ENCODE results near the gene LHX5.
A peak's percentile ranks its signal among the peaks of the same experiment; 100 is the strongest.

Gene LHX5

GRCh38 chr12:113452458-113452857, 19.2 kb downstream of the LHX5 start:
- no peak overlapping the region for H3K4me3 ChIP-seq (replicated peaks in 1 of 2; ENCODE audit: low read depth in 2 of 2, low read length in 2 of 2)
- no peak for DNase-seq (ENCODE audit: low read depth in 2 of 2)
- TF ChIP-seq CTCF (IDR thresholded peaks at IDR 0.05; ENCODE audit: low read depth, low read length) = no peak

GRCh38 chr12:113449839-113450238, 21.8 kb downstream of the LHX5 start:
- TF ChIP-seq CTCF (IDR thresholded peaks at IDR 0.05; ENCODE audit: low read depth, low read length) = no peak
- H3K4me3 ChIP-seq (replicated peaks in 1 of 2; ENCODE audit: low read depth in 2 of 2, low read length in 2 of 2) = no peak overlapping the region
- no peak for DNase-seq (ENCODE audit: low read depth in 2 of 2)

- no peak overlapping the region for H3K4me3 ChIP-seq (replicated peaks in 1 of 2; ENCODE audit: low read depth in 2 of 2, low read length in 2 of 2)
- no peak for DNase-seq (ENCODE audit: low read depth in 2 of 2)
- no peak for TF ChIP-seq CTCF (IDR thresholded peaks at IDR 0.05; ENCODE audit: low read depth, low read length)
These were observed 22.4 kb downstream of the LHX5 start for GRCh38 chr12:113449299-113449698.

- H3K4me3 ChIP-seq (replicated peaks in 1 of 2; ENCODE audit: low read depth in 2 of 2, low read length in 2 of 2) = no peak overlapping the region
- no peak for DNase-seq (ENCODE audit: low read depth in 2 of 2)
- TF ChIP-seq CTCF (IDR thresholded peaks at IDR 0.05; ENCODE audit: low read depth, low read length) = no peak
These were observed 22.8 kb downstream of the LHX5 start for GRCh38 chr12:113448873-113449272.

GRCh38 chr12:113445544-113446171, 26.0 kb downstream of the LHX5 start:
- DNase-seq (ENCODE audit: low read depth in 2 of 2) = peak in 1 of 2 donors; percentile 18
- no peak for TF ChIP-seq CTCF (IDR thresholded peaks at IDR 0.05; ENCODE audit: low read depth, low read length)
- no peak overlapping the region for H3K4me3 ChIP-seq (replicated peaks in 1 of 2; ENCODE audit: low read depth in 2 of 2, low read length in 2 of 2)

GRCh38 chr12:113443030-113443539, 28.6 kb downstream of the LHX5 start:
- no peak for TF ChIP-seq CTCF (IDR thresholded peaks at IDR 0.05; ENCODE audit: low read depth, low read length)
- H3K4me3 ChIP-seq (replicated peaks in 1 of 2; ENCODE audit: low read depth in 2 of 2, low read length in 2 of 2) = no peak overlapping the region
- DNase-seq (ENCODE audit: low read depth in 2 of 2) = no peak

Data from cardiac fibroblast (primary cell).